ENCODE measurements around the gene IGSF21.

- TF ChIP-seq CTCF (IDR thresholded peaks at IDR 0.05): no peak
- no peak for TF ChIP-seq EZH2 (IDR thresholded peaks at IDR 0.05; ENCODE audit: borderline replicate concordance, insufficient read depth, low read depth, low read length, poor library complexity, severe bottlenecking)
Measured at GRCh38 chr1:18188820-18189517, 81.4 kb downstream of the IGSF21 start.
